Measurements from ENCODE around the gene PCYT1A. TPM values are rescaled to one million over a fixed set of nuclear protein-coding genes. Genes with fewer than 3 reads are reported as not detected.

The PCYT1A gene
- total RNA-seq, 1 experiment from 2014 or later: 96.8 TPM

DNA sequence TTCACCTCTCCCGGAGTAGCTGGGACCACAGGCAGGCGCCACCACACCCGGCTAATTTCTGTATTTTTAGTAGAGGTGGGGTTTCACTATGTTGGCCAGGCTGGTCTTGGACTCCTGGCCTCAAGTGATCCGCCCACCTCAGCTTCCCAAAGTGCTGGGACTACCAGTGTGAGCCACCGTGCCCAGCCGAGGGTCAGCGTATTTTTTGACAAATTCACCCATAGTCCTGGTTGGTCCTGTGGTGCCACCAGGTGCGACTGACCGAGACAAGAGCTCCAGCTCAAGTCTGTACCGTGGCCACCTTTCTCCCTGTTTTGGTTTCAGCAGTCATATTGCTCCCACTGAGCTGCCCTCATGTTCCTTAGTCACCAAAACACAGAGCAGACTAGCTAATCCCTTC lies 62.4 kb downstream of the PCYT1A start:
- Histone ChIP-seq H3K27ac (ENCODE audit: low read length) (no peak overlapping the region), H3K36me3 (ENCODE audit: control insufficient read depth, insufficient read depth, low read length) (no peaks in the 10 kb centered on the region), H3K9me3 (ENCODE audit: control insufficient read depth, insufficient read depth, low read depth, low read length) (no peaks in the 10 kb centered on the region), H3K4me3 (ENCODE audit: low read depth in 2 of 2, low read length in 2 of 2) (no peak overlapping the region), H3K27me3 (ENCODE audit: control insufficient read depth, insufficient read depth, low read length) (no peaks in the 10 kb centered on the region), H3K4me1 (ENCODE audit: control insufficient read depth, insufficient read depth, low read length) (no peaks in the 10 kb centered on the region)
- ChIA-PET POLR2A (no interaction called here), CTCF (no interaction called here)
- TF ChIP-seq POLR2AphosphoS5 (IDR thresholded peaks at IDR 0.05; ENCODE audit: low read depth, low read length) (no peak), TCF7L2 (IDR thresholded peaks at IDR 0.05; ENCODE audit: low read depth, low read length) (no peak), SIN3A (IDR thresholded peaks at IDR 0.05; ENCODE audit: borderline replicate concordance, insufficient read depth, low read depth, low read length) (no peak)
- TF ChIP-seq, protein P1, sequence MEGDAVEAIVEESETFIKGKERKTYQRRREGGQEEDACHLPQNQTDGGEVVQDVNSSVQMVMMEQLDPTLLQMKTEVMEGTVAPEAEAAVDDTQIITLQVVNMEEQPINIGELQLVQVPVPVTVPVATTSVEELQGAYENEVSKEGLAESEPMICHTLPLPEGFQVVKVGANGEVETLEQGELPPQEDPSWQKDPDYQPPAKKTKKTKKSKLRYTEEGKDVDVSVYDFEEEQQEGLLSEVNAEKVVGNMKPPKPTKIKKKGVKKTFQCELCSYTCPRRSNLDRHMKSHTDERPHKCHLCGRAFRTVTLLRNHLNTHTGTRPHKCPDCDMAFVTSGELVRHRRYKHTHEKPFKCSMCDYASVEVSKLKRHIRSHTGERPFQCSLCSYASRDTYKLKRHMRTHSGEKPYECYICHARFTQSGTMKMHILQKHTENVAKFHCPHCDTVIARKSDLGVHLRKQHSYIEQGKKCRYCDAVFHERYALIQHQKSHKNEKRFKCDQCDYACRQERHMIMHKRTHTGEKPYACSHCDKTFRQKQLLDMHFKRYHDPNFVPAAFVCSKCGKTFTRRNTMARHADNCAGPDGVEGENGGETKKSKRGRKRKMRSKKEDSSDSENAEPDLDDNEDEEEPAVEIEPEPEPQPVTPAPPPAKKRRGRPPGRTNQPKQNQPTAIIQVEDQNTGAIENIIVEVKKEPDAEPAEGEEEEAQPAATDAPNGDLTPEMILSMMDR (IDR thresholded peaks at IDR 0.05): no peak
- TF ChIP-seq, protein P2, sequence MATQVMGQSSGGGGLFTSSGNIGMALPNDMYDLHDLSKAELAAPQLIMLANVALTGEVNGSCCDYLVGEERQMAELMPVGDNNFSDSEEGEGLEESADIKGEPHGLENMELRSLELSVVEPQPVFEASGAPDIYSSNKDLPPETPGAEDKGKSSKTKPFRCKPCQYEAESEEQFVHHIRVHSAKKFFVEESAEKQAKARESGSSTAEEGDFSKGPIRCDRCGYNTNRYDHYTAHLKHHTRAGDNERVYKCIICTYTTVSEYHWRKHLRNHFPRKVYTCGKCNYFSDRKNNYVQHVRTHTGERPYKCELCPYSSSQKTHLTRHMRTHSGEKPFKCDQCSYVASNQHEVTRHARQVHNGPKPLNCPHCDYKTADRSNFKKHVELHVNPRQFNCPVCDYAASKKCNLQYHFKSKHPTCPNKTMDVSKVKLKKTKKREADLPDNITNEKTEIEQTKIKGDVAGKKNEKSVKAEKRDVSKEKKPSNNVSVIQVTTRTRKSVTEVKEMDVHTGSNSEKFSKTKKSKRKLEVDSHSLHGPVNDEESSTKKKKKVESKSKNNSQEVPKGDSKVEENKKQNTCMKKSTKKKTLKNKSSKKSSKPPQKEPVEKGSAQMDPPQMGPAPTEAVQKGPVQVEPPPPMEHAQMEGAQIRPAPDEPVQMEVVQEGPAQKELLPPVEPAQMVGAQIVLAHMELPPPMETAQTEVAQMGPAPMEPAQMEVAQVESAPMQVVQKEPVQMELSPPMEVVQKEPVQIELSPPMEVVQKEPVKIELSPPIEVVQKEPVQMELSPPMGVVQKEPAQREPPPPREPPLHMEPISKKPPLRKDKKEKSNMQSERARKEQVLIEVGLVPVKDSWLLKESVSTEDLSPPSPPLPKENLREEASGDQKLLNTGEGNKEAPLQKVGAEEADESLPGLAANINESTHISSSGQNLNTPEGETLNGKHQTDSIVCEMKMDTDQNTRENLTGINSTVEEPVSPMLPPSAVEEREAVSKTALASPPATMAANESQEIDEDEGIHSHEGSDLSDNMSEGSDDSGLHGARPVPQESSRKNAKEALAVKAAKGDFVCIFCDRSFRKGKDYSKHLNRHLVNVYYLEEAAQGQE (IDR thresholded peaks at IDR 0.05; ENCODE audit: insufficient read depth in 1 of 2, low read depth in 2 of 2, low read length in 1 of 2): no peak
- no TSS peak for BruUV-seq (replicated peaks)
- in situ Hi-C loops (cut with HindIII; ENCODE audit: low pct_unique_long_range_greater_than_20kb, low sequenced_read_pairs) (no loop called here), intact Hi-C loops (cut with micrococcal nuclease; ENCODE audit: unreplicated experiment) (no loop called here)
- DNase-seq (ENCODE audit: low read depth, low spot score) (no peak), ATAC-seq (no peak)

DNA sequence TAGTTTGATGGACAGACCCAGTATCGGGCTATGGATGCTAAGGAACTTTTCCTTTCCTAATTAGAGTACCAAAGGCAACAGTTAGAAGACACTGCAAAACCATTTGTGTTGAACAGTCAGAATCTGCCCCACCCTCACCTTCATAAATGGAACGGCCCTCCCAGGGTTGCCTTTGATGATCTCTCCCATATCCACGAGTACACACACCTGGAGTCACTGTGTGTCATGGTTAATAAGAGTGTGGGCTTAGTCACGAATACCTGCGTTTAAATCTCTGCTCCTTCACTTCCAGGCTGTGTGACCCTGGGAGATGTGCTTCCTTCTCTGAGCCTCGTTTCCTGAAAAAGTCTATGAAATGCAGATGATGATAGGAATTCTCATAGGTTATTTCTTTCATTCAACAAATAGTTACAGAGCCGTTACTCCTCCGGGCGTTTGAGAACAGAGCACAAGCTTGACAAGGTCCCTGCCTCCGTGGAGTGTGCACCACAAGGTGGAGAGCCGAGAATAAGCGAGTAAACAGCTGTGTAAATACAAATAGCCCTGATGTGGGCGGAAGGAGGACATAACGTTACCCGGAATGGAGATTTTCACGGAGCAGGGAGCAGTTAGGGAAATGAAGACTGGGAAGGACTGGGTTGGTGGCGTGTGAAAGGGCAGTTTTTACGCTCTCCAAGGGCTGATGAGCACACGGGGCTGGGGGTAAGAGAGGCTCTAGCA lies 64.5 kb downstream of the PCYT1A start:
- H3K27me3 ChIP-seq (ENCODE audit: control insufficient read depth, insufficient read depth, low read length): no peaks in the 10 kb centered on the region
- in situ Hi-C loops (cut with HindIII; ENCODE audit: low pct_unique_long_range_greater_than_20kb, low sequenced_read_pairs) (no loop called here), intact Hi-C loops (cut with micrococcal nuclease; ENCODE audit: unreplicated experiment) (no loop called here)
- BruUV-seq (replicated peaks): no TSS peak
- no peaks in the 10 kb centered on the region for H3K36me3 ChIP-seq (ENCODE audit: control insufficient read depth, insufficient read depth, low read length)
- H3K4me1 ChIP-seq (ENCODE audit: control insufficient read depth, insufficient read depth, low read length): peaks cover 4% of the 10 kb centered on the region
- no peak overlapping the region for H3K27ac ChIP-seq (ENCODE audit: low read length)
- DNase-seq (ENCODE audit: low read depth, low spot score) (no peak), ATAC-seq (no peak)
- ChIA-PET CTCF (no interaction called here), POLR2A (no interaction called here)
- no peaks in the 10 kb centered on the region for H3K9me3 ChIP-seq (ENCODE audit: control insufficient read depth, insufficient read depth, low read depth, low read length)
- peak overlapping the region in 1 of 2 experiments; percentile 1; a peak in 1 of 4 replicates for H3K4me3 ChIP-seq (ENCODE audit: low read depth in 2 of 2, low read length in 2 of 2)
- TF ChIP-seq, protein P1 (IDR thresholded peaks at IDR 0.05): no peak
- TF ChIP-seq POLR2AphosphoS5 (IDR thresholded peaks at IDR 0.05; ENCODE audit: low read depth, low read length) (no peak), TCF7L2 (IDR thresholded peaks at IDR 0.05; ENCODE audit: low read depth, low read length) (no peak), SIN3A (IDR thresholded peaks at IDR 0.05; ENCODE audit: borderline replicate concordance, insufficient read depth, low read depth, low read length) (no peak)
- TF ChIP-seq, protein P2 (IDR thresholded peaks at IDR 0.05; ENCODE audit: insufficient read depth in 1 of 2, low read depth in 2 of 2, low read length in 1 of 2): no peak
